Mesangial cell (primary cell): ENCODE results near the gene MAGEB16. TPM values are rescaled to one million over a fixed set of nuclear protein-coding genes. Genes with fewer than 3 reads are reported as not detected.

Source experiments
- total RNA-seq: library from RNA; depleted of rRNA; stranded (reverse); fragments of >200 nt; gene quantifications from 2 replicates; pipeline ENCODE4 v1.2.3, GENCODE V29; 2015

MAGEB16 gene
- total RNA-seq = not detected in 2 replicates

GRCh38 chrX:35798042-35798441 lies at the start of gene MAGEB16:
Gene MAGEB16 (plus strand): TSS chrX:35798342. CDS start chrX:35802197, 3,855 bp downstream.

Other genes with a start within 250 kb of the MAGEB16 start
- gene CFAP47, start 121.4 kb downstream of the MAGEB16 start, total RNA-seq = 0.13 TPM in 1 of 2 replicates, not detected in the other